ENCODE measurements around the gene SHROOM3. TPM values are rescaled to one million over a fixed set of nuclear protein-coding genes. Genes with fewer than 3 reads are reported as not detected.
"Not testable (repeated sequence)": the region's sequence is repeated elsewhere in the genome, so short reads cannot be mapped to it uniquely, and the experiment has no call there.

Gene SHROOM3
- polyA plus RNA-seq, 2 of the 4 experiments (the other 2 are of a cell fraction) = 2.8 to 5.1 TPM

DNA sequence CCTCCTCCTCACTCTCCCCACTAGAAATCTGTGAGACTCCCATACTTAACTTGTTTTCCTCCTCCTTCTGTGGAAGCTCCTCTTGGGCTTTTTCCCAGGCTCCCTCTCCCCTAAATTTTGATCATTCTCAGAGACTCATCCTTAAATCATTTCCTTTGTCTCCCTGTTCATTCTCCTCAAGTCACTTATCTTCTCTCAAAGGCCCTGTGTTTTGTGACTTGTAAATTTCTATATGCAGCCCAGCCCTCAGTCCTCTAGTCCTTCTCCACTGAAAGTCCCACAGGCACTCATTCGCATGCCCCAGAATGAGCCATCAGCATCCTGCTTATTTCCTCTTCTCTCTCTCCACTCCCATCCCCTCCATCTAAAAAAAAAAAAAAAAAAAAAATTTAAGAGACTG is 291.1 kb downstream of the SHROOM3 start:
- peaks cover 38% of the 10 kb centered on the region for H3K4me1 ChIP-seq
- no peak for FAIRE-seq
- H3K4me3 ChIP-seq = no peak overlapping the region
- ChIA-PET POLR2A (no interaction called here), CTCF (no interaction called here)
- TF ChIP-seq ZNF302 (CRISPR knock-in tag; IDR thresholded peaks at IDR 0.05) (no peak), ZSCAN20 (CRISPR knock-in tag; IDR thresholded peaks at IDR 0.05) (no peak), TP53 (CRISPR knock-in tag; IDR thresholded peaks at IDR 0.05) (no peak), EP300 (IDR thresholded peaks at IDR 0.05) (no peak), JUNB (IDR thresholded peaks at IDR 0.05) (no peak), MAFK (IDR thresholded peaks at IDR 0.05; ENCODE audit: partially characterized antibody) (no peak), CBX8 (IDR thresholded peaks at IDR 0.05) (no peak), POLR2AphosphoS2 (conservative IDR thresholded peaks at IDR 0.05; ENCODE audit: low read length) (no peak), EHF (CRISPR knock-in tag; IDR thresholded peaks at IDR 0.05) (no peak), TFCP2L1 (CRISPR knock-in tag; IDR thresholded peaks at IDR 0.05) (no peak), RCOR1 (IDR thresholded peaks at IDR 0.05; ENCODE audit: low read depth, low read length) (no peak), SREBF2 (IDR thresholded peaks at IDR 0.05) (no peak), ZFP36 (IDR thresholded peaks at IDR 0.05; ENCODE audit: borderline replicate concordance, partially characterized antibody) (no peak)
- TF ChIP-seq, protein P1, sequence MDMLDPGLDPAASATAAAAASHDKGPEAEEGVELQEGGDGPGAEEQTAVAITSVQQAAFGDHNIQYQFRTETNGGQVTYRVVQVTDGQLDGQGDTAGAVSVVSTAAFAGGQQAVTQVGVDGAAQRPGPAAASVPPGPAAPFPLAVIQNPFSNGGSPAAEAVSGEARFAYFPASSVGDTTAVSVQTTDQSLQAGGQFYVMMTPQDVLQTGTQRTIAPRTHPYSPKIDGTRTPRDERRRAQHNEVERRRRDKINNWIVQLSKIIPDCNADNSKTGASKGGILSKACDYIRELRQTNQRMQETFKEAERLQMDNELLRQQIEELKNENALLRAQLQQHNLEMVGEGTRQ (IDR thresholded peaks at IDR 0.05) = no peak
- TF ChIP-seq, protein P2, sequence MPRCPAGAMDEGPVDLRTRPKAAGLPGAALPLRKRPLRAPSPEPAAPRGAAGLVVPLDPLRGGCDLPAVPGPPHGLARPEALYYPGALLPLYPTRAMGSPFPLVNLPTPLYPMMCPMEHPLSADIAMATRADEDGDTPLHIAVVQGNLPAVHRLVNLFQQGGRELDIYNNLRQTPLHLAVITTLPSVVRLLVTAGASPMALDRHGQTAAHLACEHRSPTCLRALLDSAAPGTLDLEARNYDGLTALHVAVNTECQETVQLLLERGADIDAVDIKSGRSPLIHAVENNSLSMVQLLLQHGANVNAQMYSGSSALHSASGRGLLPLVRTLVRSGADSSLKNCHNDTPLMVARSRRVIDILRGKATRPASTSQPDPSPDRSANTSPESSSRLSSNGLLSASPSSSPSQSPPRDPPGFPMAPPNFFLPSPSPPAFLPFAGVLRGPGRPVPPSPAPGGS (IDR thresholded peaks at IDR 0.05) = no peak
- TF ChIP-seq, protein P3, sequence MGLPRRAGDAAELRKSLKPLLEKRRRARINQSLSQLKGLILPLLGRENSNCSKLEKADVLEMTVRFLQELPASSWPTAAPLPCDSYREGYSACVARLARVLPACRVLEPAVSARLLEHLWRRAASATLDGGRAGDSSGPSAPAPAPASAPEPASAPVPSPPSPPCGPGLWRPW (IDR thresholded peaks at IDR 0.05) = no peak
- TF ChIP-seq, protein P4, sequence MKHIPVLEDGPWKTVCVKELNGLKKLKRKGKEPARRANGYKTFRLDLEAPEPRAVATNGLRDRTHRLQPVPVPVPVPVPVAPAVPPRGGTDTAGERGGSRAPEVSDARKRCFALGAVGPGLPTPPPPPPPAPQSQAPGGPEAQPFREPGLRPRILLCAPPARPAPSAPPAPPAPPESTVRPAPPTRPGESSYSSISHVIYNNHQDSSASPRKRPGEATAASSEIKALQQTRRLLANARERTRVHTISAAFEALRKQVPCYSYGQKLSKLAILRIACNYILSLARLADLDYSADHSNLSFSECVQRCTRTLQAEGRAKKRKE (CRISPR knock-in tag; IDR thresholded peaks at IDR 0.05; ENCODE audit: low read depth) = no peak
- H3K4me2 ChIP-seq = no peak overlapping the region
- no peak for DNase-seq (ENCODE audit: low read depth in 1 of 2, low spot score in 1 of 2)
- H3K9me3 ChIP-seq = no peaks in the 10 kb centered on the region
- ATAC-seq = no peak
- peak overlapping the region in 1 of 2 experiments; percentile 31; a peak in 1 of 6 replicates for H3K27ac ChIP-seq
- WGBS (ENCODE audit: missing lambda C conversion rate) = 89% methylated on average over 1 of the region's 1 CpG

DNA sequence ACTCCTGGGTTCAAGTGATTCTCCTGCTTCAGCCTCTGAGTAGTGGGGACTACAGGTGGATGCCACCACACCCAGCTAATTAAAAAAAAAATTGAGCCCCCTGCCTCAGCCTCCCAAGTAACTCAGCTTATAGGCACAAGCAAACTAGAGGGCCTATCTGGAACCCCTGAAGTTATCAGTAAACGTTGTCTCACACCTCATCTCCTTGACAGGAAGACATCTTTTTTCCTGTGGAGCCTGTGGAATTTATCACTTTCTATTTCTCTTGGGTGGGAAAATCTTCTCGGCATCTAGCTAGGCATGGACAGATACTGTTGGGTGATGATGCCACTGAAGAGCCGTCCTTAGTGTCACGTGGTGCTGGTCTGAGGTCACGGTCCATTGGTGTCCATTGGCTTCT is 291.6 kb downstream of the SHROOM3 start:
- 98% methylated on average over 5 of the region's 5 CpGs for WGBS (ENCODE audit: missing lambda C conversion rate)
- TF ChIP-seq CBX8 (IDR thresholded peaks at IDR 0.05) (no peak), BHLHE40 (IDR thresholded peaks at IDR 0.05; ENCODE audit: low read depth, low read length) (no peak), MAZ (IDR thresholded peaks at IDR 0.05; ENCODE audit: borderline replicate concordance, low read depth, low read length) (no peak), NR3C1 (IDR thresholded peaks at IDR 0.05) (no peak), HOXB13 (CRISPR knock-in tag; IDR thresholded peaks at IDR 0.05; ENCODE audit: low read depth) (no peak)
- ATAC-seq = no peak
- ChIA-PET POLR2A (no interaction called here), CTCF (no interaction called here)
- no peak overlapping the region for H3K4me2 ChIP-seq
- peaks cover 38% of the 10 kb centered on the region for H3K4me1 ChIP-seq
- no peak overlapping the region for H3K4me3 ChIP-seq
- DNase-seq (ENCODE audit: low read depth in 1 of 2, low spot score in 1 of 2) = no peak
- FAIRE-seq = no peak
- H3K27ac ChIP-seq = no peak overlapping the region
- H3K9me3 ChIP-seq = no peaks in the 10 kb centered on the region

DNA sequence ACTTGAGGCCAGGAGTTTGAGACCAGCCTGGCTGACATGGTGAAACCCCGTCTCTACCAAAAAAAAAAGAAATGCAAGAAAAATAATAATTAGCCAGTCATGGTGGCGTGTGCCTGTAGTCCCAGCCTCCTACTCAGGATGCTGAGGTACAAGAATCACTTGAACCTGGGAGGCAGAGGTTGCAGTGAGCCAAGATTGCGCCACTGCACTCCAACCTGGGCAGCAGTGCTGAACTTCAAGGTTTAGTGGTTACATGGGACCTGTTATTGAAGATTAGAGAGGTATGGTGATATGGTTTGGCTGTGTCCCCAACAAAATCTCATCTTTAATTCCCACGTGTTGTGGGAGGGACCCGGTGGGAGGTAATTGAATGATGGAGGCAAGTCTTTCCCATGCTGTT is 292.9 kb downstream of the SHROOM3 start:
- H3K9me3 ChIP-seq; CTCF ChIA-PET; FAIRE-seq; ATAC-seq; H3K4me3 ChIP-seq; H3K27ac ChIP-seq; POLR2A ChIA-PET; DNase-seq (ENCODE audit: low read depth in 1 of 2, low spot score in 1 of 2); H3K4me2 ChIP-seq: not testable (repeated sequence)
- peaks cover 35% of the 10 kb centered on the region for H3K4me1 ChIP-seq
- 96% methylated on average over 5 of the region's 5 CpGs for WGBS (ENCODE audit: missing lambda C conversion rate)
